ENCODE results near the gene RIN3. TPM values are rescaled to one million over a fixed set of nuclear protein-coding genes. Genes with fewer than 3 reads are reported as not detected.
A peak's percentile ranks its signal among the peaks of the same experiment; 100 is the strongest.

RIN3 gene
- total RNA-seq, 1 donor from 2014 or later: 4.4 TPM

- DNase-seq (ENCODE audit: low read depth in 2 of 2): no peak
Measured at GRCh38 chr14:92486881-92487280, 26.7 kb upstream of the RIN3 start.

GRCh38 chr14:92487513-92488133, 26.0 kb upstream of the RIN3 start:
- no peak for DNase-seq (ENCODE audit: low read depth in 2 of 2)

- no peak for DNase-seq (ENCODE audit: low read depth in 2 of 2)
Measured at GRCh38 chr14:92489394-92490238, 24.0 kb upstream of the RIN3 start.

GRCh38 chr14:92490239-92490959, 23.2 kb upstream of the RIN3 start:
- DNase-seq (ENCODE audit: low read depth in 2 of 2): peak in 1 of 2 donors; percentile 57

- no peak for DNase-seq (ENCODE audit: low read depth in 2 of 2)
Measured at GRCh38 chr14:92491782-92492181, 21.8 kb upstream of the RIN3 start.

- no peak for DNase-seq (ENCODE audit: low read depth in 2 of 2)
Measured at GRCh38 chr14:92492258-92492657, 21.3 kb upstream of the RIN3 start.

GRCh38 chr14:92493024-92493423, 20.6 kb upstream of the RIN3 start:
- DNase-seq (ENCODE audit: low read depth in 2 of 2): no peak

GRCh38 chr14:92493492-92493891, 20.1 kb upstream of the RIN3 start:
- DNase-seq (ENCODE audit: low read depth in 2 of 2): no peak

- no peak for DNase-seq (ENCODE audit: low read depth in 2 of 2)
Measured at GRCh38 chr14:92494512-92494911, 19.1 kb upstream of the RIN3 start.

- DNase-seq (ENCODE audit: low read depth in 2 of 2): peak in 1 of 2 donors; percentile 57
Measured at GRCh38 chr14:92495027-92495426, 18.6 kb upstream of the RIN3 start.

- DNase-seq (ENCODE audit: low read depth in 2 of 2): peak; percentile 29 to 35
Measured at GRCh38 chr14:92496191-92496857, 17.3 kb upstream of the RIN3 start.

- DNase-seq (ENCODE audit: low read depth in 2 of 2): no peak
Measured at GRCh38 chr14:92497391-92497790, 16.2 kb upstream of the RIN3 start.

GRCh38 chr14:92499234-92499633, 14.3 kb upstream of the RIN3 start:
- DNase-seq (ENCODE audit: low read depth in 2 of 2): no peak

GRCh38 chr14:92500491-92500941, 13.1 kb upstream of the RIN3 start:
- no peak for DNase-seq (ENCODE audit: low read depth in 2 of 2)

- DNase-seq (ENCODE audit: low read depth in 2 of 2): no peak
Measured at GRCh38 chr14:92501891-92502351, 11.7 kb upstream of the RIN3 start.

GRCh38 chr14:92502541-92503286, 10.9 kb upstream of the RIN3 start:
- DNase-seq (ENCODE audit: low read depth in 2 of 2): no peak

- DNase-seq (ENCODE audit: low read depth in 2 of 2): peak; percentile 37 to 64
Measured at GRCh38 chr14:92503756-92504491, 9.7 kb upstream of the RIN3 start.

- no peak for DNase-seq (ENCODE audit: low read depth in 2 of 2)
Measured at GRCh38 chr14:92505826-92506225, 7.8 kb upstream of the RIN3 start.

GRCh38 chr14:92506231-92506630, 7.3 kb upstream of the RIN3 start:
- no peak for DNase-seq (ENCODE audit: low read depth in 2 of 2)

- no peak for DNase-seq (ENCODE audit: low read depth in 2 of 2)
Measured at GRCh38 chr14:92507174-92507768, 6.3 kb upstream of the RIN3 start.
